NCI-H2227 treated with DMSO at 0.1 percent for 48 hours (cell line): ENCODE measurements around the gene TTC23L.
A peak's percentile ranks its signal among the peaks of the same experiment; 100 is the strongest.
"Not testable (repeated sequence)": the region's sequence is repeated elsewhere in the genome, so short reads cannot be mapped to it uniquely, and the experiment has no call there.

Source experiments
- DNase-seq: peaks from one replicate; lab custom pipeline; 2025; lab: John Stamatoyannopoulos, UW

The TTC23L gene, protein sequence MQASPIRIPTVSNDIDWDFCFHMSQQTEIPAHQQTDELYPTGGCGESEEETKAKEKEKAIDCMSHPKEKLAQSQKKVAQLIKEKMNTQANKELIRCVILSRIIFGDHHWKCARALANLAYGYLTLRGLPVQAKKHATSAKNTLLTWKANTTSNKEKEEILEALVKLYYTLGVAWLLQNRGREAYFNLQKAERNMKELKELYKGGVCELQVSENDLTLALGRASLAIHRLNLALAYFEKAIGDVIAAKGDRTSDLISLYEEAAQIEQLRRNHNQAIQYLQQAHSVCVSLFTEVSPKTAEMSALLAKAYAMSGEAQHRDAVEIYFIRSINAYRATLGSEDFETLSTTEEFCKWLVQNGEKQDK

DNA sequence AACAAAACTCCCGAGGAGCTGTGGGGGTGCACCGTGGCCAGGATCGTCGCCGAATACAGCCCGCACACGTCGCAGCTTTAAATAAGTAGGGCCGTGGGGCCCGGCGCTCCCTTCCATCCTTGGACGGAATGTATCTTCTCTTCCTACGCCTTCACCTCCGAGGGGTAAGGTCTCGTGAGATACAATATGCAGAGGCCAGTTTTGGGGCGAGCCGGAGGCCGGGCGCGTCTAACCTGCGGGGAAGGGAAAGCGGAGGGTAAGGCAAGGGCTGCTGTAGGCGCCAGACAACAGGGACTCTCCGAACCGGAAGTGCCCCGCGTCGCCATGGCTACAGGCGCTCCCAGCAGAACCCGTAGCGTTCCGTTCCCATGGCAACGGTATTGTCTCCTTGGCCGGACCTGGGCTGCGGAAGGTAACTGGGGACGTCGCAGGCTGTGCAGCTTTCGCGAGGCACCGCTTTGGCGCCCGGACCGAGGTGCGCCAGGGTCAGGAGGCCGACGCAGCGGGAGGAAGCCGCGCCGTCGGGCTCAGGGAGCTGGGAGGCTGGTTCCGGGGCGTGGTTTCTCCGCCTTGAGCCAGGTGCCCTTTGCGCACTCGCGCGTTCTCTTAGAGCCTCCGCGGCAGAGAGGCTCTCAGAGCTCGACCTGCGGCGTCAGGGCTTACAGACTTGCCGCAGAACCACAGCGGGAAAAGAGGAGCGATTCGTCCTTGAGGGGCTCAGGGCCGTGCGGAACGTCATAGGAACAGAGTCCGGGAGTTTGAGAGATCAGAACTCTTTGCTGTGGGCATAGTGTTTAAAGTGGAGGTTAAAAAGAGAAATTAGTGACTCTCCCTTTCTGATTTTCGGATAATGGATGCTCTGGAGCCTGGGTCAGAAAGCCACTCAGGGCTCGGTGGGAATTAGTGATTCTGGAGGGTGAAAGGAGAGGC lies at the start of gene TTC23L:
Gene TTC23L, plus strand, starts transcription at position 380 of the 930 bp plus-strand sequence. CDS start 1,508 bp downstream, outside the sequence.
- DNase-seq: peak; percentile 98

DNA sequence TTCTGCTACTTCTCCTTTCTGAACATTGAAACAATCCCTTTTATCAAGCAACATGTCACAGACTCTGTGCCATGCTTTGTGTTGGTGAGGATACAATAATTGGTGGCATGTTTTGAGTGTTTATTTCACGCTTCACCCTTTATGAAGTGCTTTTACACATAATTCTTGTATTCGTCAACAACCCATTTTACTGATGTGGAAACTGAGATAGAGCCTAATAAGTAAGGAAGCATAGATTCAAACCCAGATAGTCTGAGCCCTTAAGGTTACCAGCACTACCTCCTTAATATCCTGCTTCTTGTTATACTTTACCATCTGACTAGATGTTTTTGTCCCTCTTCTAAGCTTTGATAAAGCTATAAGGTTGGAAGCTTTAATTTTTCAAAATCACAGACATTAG lies 49.3 kb upstream of the TTC23L start:
- no peak for DNase-seq

GRCh38 chr5:34790069-34790468 lies 48.9 kb upstream of the TTC23L start:
- DNase-seq: no peak

- no peak for DNase-seq
Measured at GRCh38 chr5:34791761-34792244, 47.2 kb upstream of the TTC23L start.

GRCh38 chr5:34802834-34803563 lies 36.0 kb upstream of the TTC23L start:
- no peak for DNase-seq

DNA sequence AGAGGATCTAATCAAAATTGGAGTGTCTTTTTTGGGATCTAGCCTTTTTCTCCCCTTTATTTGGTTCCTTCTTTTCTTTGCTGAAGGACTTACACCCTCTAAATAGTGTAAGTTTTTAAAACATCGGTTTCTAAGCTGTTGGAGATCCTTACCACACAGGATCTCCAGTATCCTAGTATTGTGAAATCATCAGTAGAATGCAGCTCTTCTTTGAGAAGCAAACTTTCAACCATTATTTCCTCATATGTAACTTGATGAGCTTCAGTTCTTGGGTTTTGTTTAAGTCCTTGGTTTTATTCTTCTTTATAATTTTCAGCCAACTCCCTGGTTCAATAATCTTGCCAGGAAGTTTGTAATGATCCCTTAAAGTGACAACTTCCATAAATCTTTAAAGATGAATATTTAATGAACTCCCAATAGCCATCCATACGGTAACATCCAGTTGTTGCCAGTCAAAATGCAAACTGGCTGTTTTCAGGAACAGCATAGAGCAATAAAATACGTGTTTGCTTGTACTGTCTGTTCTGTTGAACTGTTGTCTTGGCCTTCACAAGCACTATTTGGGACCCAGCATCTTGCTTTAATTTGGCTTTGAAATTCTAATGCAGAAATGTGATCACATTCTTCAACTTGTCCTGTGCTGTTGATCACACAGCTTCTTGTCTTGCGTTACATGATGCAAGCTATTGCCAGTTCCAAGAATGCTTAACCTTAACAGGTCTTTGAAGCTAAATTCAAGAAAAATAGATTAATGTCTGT lies 34.8 kb upstream of the TTC23L start:
- DNase-seq: no peak

DNA sequence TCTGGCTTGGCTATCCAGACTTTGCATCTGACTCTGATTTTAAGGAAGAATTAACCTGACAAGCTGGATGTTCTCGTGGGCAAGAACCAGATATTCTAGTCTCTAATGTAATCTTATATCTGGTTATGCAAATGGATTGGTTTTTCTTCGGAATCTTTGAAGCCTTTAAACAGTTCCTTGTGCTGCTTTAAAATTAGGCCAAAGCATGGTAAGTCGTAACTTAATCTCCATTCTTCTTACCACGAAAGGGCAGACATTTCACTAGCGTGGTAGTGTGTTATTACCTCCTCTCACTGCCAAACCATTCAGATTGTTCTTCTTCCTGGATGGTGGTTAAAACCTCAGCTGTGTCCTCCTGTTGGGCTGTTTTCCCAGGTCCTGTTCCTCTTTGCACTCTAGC lies 34.1 kb upstream of the TTC23L start:
- DNase-seq: no peak

DNA sequence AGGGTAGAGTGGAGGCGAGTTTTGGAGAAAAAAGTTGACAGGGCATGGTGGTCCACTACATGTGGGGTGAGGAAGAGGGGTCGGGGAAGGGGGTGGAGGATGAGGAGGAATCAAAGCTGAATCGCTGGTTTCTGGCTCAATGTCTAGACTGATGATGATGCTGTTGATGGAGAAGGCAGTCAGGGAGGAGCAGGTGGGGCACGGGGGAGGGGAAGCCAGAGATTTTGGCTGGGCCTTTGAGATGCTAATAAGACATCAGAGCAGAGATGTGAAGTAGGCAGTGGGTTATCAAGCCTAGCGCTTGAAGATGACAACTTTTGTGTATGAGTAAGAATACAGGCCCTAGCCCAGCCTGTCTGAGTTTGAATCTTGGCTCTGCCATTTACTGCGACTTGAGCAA lies 32.4 kb upstream of the TTC23L start:
- DNase-seq: no peak

GRCh38 chr5:34811706-34812105 lies 27.3 kb upstream of the TTC23L start:
- DNase-seq: no peak

- DNase-seq: no peak
Measured at GRCh38 chr5:34813509-34813908, 25.5 kb upstream of the TTC23L start.

DNA sequence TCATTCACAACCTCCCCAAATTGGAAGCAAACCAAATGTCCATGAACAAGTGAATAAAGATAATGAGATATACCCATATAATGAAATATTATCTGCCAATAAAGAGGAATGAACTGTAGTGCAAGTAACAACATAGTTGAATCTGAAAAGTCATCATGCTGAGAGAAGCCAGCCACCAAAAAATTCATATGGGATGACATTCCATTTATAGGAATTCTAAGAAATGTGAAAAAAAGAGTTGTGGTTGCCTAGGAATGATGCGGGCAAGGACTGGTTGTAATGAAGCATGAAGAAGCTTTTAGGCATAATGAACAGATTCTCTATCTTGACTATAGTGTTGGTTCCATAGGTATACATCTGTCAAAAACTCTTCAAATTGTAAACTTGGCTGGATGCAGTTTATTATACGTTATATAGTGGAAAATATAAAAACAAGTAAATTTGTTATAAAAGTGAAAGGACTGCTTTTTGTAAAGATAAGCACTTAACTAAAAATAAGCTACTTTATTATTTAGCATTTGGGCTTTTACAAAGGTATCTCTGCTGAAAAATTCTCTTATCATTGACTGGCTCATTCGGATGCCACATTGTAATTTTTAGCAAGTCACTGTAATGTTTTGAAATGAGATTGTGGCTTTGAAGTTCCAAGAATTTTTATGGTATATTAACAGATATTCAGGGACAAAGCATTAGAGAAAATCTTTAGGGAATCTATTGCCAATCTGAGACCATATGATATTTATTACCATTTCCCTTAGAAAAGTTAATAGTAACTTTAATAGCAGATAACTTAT lies 21.2 kb upstream of the TTC23L start:
- DNase-seq: no peak

GRCh38 chr5:34818717-34819116 lies 20.2 kb upstream of the TTC23L start:
- no peak for DNase-seq

DNA sequence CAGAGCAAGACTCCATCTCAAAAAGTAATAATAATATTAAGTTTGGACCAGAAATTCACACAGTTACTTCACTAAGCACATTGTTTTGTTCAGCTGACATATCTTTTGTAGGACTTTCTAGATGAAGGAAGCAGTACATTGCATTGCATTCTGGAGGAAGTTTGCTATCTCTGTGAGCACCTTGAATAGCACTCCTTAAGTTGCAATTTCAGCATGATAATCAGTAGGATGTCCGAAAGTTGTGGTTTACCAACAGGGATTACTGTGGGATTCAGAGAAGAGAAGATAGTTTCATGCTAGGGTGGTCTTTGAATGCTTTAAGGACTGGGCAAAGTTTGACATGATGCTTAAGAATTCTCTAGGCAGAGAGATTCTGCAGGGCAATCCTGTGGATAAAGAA lies 18.4 kb upstream of the TTC23L start:
- DNase-seq: no peak

DNA sequence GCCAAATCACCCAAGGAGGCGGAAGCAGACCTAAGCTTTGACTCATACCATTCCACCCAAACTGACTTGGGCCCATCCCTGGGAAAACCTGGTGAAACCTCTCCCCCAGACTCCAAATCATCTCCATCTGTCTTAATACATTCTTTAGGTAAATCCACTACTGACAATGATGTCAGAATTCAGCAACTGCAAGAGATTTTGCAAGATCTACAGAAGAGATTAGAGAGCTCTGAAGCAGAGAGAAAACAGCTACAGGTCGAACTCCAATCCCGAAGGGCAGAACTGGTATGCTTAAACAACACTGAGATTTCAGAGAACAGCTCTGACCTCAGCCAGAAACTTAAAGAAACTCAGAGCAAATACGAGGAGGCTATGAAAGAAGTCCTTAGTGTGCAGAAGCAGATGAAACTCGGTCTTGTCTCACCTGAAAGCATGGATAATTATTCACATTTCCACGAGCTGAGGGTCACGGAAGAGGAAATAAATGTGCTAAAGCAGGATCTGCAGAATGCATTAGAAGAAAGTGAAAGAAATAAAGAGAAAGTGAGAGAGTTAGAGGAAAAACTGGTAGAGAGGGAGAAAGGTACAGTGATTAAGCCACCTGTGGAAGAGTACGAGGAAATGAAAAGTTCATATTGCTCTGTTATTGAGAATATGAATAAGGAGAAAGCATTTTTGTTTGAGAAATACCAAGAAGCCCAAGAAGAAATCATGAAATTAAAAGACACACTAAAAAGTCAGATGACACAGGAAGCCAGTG lies 15.8 kb upstream of the TTC23L start:
- DNase-seq: no peak

DNA sequence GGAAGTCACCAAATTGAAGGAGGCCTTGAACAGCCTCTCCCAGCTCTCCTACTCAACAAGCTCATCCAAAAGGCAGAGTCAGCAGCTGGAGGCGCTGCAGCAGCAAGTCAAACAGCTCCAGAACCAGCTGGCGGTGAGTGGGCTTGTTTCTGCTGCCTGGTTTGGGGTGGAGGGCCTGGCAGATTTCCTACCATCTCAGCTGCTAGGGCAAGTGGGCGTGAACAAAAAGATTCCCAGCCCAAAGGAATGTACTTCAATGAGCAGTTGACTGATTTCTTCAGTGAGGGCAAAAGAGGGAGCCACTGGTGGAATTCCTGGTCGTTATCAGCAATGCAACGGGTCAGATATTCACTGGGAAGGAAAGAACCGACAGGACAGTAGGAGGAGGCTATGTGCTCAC lies 12.6 kb upstream of the TTC23L start:
- DNase-seq: no peak

GRCh38 chr5:34827588-34828506 lies 11.1 kb upstream of the TTC23L start:
- DNase-seq: no peak

DNA sequence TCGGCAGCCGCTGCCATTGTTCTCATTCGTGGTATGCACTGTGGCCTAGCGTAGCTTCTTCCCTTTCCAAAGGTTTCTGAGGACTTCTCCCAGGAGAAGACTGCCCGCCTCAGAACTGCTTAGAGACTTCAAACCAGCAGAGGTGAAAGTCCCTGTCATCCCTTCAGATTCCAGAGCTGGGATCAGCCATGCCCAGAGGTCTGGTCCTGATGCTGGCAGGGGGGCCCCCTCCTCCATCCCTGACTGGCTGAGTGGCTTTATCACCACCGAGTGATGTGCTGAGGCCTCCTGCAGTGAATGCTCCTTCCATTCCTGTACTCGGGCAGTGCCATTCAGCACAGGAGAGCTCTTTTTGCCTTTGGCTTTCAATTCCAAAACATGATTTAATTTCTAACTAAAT lies 8.1 kb upstream of the TTC23L start:
- DNase-seq: not testable (repeated sequence)

- no peak for DNase-seq
Measured at GRCh38 chr5:34831303-34831702, 7.7 kb upstream of the TTC23L start.

DNA sequence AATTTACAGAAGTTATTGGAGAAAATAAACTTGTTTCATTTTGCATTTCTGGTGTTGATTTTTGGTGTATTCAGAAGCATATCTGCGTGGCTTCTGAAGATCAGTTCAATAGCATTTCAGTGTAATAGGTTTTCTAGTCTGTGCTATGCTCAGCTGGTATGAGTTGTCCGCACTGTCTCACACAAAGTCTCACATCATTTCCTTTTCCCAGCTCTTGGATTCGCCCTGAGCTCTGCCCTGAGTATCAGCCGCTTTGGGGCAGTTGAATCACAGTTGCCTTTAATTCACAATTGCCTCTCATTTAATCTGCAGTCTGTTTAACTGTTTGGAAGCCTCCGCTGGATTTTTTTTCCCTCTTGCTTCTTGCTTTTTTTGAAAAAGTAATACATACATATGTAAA lies 6.4 kb upstream of the TTC23L start:
- DNase-seq: no peak
